ENCODE results near the gene CACNA2D2.

The CACNA2D2 gene

GRCh38 chr3:50459785-50460184 lies 43.6 kb downstream of the CACNA2D2 start:
- no peak for DNase-seq (ENCODE audit: low read depth)

GRCh38 chr3:50457988-50458387 lies 45.4 kb downstream of the CACNA2D2 start:
- DNase-seq (ENCODE audit: low read depth), result no peak

- no peak for DNase-seq (ENCODE audit: low read depth)
These were observed 48.0 kb downstream of the CACNA2D2 start for GRCh38 chr3:50455161-50456018.

DNA sequence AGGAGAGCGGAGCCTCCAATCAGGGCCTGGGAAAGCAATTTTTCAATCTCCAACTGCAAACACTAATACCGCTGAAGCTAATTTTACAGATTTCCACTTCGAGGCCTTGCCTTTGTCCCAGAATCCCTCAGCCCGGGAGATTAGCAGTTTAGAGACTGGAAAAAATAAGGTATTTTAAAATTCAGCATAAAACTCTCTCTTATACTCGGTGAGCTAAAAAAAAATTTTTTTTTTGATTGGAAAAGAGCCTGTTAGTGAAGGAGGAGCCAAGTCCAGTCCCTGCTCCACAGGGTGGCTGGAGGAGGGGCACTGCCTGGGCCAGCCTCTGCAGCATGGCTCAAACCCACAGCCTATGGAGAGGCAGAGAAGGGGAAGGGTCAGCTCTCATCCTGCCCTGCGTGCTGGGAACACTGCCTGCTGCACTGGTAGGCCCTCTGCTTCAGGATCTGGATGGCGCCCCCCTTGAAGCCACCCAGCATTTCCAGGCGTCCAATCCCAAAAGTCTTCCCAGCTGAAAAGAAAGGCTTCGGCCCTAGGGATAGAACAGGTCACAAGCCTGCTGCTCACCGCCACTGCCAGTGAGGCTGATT lies 48.9 kb downstream of the CACNA2D2 start:
- no peak for DNase-seq (ENCODE audit: low read depth)

GRCh38 chr3:50453907-50454306 lies 49.5 kb downstream of the CACNA2D2 start:
- DNase-seq (ENCODE audit: low read depth), result no peak

- DNase-seq (ENCODE audit: low read depth), result peak; percentile 64
These were observed 53.1 kb downstream of the CACNA2D2 start for GRCh38 chr3:50450209-50450921.

- DNase-seq (ENCODE audit: low read depth), result no peak
These were observed 54.5 kb downstream of the CACNA2D2 start for GRCh38 chr3:50448752-50449539.

GRCh38 chr3:50447290-50447840 lies 56.1 kb downstream of the CACNA2D2 start:
- no peak for DNase-seq (ENCODE audit: low read depth)

DNA sequence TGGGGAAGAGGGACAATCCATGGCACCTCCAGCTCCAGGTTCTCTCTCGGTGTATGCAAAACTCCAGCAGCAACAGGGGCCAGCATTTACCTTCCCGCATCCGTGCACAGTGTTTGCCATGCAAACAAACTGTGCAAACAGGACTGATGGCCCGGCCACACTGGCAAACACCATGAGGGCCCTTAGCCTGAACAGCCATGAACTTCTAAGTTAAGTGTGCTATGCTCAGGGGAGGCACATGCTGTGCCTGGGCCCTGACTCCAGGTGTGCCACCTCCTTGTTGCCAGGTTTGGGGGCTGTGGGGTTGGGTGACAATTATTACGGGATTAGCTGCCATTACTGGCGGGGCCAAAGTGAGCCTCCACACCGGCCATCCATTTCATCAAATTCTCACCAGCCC lies 57.5 kb downstream of the CACNA2D2 start:
- DNase-seq (ENCODE audit: low read depth), result no peak

DNA sequence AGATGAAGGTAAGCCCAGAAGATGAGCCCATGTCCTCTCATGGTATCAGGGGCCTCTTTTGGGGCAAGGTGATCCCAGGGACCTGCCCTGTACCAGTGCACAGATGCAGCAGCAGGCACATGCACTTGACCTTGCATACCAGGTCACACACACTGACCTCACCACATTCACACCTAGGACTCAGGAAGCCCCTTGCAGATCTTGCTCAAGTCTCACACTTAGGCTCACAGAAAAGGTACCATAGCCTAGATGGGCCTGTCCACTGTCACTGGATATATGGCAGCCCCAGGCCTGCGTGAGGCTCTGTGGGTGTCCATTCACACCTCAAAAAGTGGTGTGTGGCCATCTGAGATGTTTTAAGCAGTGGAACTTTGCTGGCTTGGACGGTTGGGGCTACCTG lies 58.7 kb downstream of the CACNA2D2 start:
- no peak for DNase-seq (ENCODE audit: low read depth)

- DNase-seq (ENCODE audit: low read depth), result no peak
These were observed 59.2 kb downstream of the CACNA2D2 start for GRCh38 chr3:50444213-50444612.

GRCh38 chr3:50442945-50443579 lies 60.4 kb downstream of the CACNA2D2 start:
- no peak for DNase-seq (ENCODE audit: low read depth)

- no peak for DNase-seq (ENCODE audit: low read depth)
These were observed 61.8 kb downstream of the CACNA2D2 start for GRCh38 chr3:50441424-50442217.

DNA sequence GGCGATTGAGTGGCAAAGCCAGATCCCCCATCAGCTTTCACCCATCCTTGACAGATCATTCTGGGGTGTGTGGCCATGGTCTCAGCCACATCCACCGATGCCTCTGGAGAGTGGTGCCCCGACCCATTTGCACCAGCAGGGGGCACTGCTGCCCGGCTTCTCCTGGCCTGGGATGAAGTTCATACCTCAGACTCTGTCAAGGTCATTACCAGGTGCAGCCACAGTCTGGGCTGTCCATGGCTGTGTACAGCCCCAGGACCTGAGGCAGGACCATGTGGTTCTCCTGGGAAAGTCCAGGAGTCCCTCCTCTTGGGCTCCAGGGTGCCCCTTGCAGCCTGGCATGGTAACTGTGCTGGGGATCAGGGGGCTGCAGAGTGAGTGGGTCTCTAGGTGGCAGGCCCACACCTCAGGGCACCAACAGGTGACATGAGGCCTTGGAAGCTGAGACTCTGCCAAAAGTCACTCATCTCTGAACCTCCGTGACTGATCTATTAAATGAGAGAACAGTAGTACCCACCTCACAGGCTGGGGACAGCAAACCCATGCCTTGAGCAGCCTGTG lies 67.2 kb downstream of the CACNA2D2 start:
- peak; percentile 8 for DNase-seq (ENCODE audit: low read depth)

GRCh38 chr3:50435371-50436113 lies 67.9 kb downstream of the CACNA2D2 start:
- no peak for DNase-seq (ENCODE audit: low read depth)

GRCh38 chr3:50433954-50434353 lies 69.5 kb downstream of the CACNA2D2 start:
- no peak for DNase-seq (ENCODE audit: low read depth)

GRCh38 chr3:50430950-50431435 lies 72.4 kb downstream of the CACNA2D2 start:
- DNase-seq (ENCODE audit: low read depth), result no peak

GRCh38 chr3:50430191-50430590 lies 73.2 kb downstream of the CACNA2D2 start:
- no peak for DNase-seq (ENCODE audit: low read depth)

DNA sequence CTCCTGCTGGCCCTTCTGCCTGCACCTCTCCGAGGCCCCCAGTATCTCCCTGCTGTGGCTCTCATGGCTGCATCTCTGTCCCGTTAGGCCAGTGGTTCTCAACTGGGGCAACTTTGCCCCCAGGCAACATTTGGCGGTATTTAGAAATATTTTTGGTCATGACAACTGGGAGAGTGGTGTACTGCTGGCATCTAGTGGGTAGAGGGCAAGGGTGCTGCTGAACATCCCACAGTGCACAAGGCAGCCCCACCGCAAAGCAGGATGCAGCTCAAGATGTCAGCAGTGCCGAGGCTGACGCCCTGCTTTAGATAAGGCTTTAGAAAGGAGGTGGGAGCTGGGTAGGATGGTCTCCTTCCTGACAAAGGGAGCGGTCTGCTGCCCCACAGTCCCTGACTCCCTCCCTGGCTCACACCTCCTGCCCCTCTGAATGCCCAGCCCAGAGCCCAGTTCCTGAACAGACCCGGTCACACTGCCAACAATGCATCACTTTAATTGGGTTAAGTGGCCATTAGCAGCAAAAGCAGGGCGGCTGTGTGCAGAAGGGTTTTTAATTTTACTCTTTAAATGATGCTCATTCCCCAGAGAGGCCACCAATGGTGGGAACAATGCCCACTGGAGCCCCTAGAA lies 75.3 kb downstream of the CACNA2D2 start:
- no peak for DNase-seq (ENCODE audit: low read depth)

All from fibroblast of gingiva (primary cell).